M059J (cell line): ENCODE measurements around the gene MREG. TPM values are rescaled to one million over a fixed set of nuclear protein-coding genes. Genes with fewer than 3 reads are reported as not detected.

Experiments
- DNase-seq: peaks from one replicate; pipeline ENCODE4 v3.0.0-alpha.2; 2012; ENCODE audit warnings: low read depth
- total RNA-seq: library from RNA; depleted of rRNA; stranded (reverse); fragments of >200 nt; shearing (Covaris generic); gene quantifications from 2 replicates; pipeline ENCODE4 v1.2.3, GENCODE V29; 2014

Gene MREG
- total RNA-seq, 1 experiment from 2014 or later: 3.6 TPM

- DNase-seq: no peak
These were observed 93.6 kb downstream of the MREG start for GRCh38 chr2:215919624-215920243.

GRCh38 chr2:215918901-215919599 is 94.3 kb downstream of the MREG start:
- DNase-seq: no peak

- peak; percentile 94 for DNase-seq
These were observed 95.3 kb downstream of the MREG start for GRCh38 chr2:215917953-215918620.

DNA sequence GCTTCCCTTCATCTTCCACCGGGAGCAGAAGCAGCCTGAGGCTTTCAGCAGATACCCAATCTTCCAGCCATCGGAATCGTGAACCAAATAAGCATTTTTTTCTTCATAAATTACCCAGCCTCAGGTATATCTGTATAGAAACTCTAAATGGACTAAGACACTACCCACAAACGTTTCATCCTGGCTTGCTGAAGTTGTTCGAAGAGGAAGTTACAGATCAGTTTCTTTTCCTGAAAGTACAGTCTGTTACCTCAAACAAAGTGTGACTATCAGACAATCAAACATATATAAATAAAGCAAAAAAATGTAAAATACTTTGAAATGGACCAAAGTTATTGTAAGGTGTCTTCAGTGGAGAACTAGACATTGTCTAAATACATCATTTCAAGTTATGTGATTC is 97.9 kb downstream of the MREG start:
- DNase-seq: no peak

- DNase-seq: no peak
These were observed 98.6 kb downstream of the MREG start for GRCh38 chr2:215914777-215915165.

GRCh38 chr2:215914054-215914776 is 99.1 kb downstream of the MREG start:
- no peak for DNase-seq

- DNase-seq: no peak
These were observed 101.0 kb downstream of the MREG start for GRCh38 chr2:215912299-215912842.

GRCh38 chr2:215911301-215912085 is 101.9 kb downstream of the MREG start:
- no peak for DNase-seq

DNA sequence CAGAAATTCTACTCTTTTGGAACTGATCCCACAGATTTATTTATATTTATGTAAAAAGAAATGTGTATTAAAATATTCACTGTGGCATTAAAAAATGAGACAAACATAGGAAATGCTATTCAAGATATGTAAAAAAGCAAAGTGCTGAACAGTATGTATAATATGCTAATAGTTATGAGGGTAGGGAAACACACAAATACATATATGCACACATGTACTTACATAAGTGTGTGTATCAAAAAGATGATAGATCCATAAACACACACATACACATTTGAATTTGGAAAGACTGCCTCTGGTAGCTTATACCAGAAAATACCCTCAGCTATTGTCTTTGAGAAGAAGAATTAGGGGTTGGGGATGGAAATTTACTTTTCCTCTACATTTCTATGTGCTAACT is 103.2 kb downstream of the MREG start:
- DNase-seq: no peak

DNA sequence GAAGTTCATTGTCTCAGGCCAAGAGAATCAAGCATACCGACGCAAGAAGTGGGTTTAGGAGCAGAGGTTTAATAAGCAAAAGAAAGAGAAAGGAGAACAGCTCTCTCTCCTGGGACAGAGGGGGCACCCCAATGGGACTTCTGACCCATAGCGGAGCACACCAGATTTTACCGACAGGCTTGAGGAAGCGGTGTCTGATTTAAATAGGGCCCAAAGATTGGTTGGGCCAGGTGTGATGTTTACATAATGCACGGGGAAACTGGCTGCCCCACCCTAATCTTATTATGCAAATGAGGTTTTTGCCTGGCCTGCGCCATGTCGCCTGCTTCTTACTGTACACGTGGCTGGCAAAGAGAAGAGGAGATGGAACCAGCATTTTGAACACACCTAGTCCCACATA is 106.2 kb downstream of the MREG start:
- no peak for DNase-seq

GRCh38 chr2:215906458-215906857 is 106.9 kb downstream of the MREG start:
- no peak for DNase-seq

- DNase-seq: no peak
These were observed 107.7 kb downstream of the MREG start for GRCh38 chr2:215905691-215906090.

DNA sequence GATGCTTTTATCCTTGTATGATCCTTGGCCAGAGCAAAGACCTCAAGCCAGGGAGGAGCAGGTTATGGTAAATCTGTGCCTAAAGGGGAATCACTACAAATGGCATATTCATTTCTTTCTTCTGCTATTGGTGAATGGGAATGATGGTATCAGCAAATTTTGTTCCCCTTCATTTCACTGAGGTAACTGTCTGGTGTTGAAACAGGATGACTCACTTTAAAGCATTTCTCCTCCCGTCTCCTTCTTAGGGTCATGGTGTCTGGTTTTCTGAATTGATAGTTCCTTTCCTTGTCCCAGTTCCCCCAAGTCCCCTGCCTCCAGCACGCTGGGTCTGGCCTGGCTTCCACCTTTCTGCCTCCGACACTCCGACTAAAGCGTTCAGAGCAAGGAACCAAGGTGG is 109.2 kb downstream of the MREG start:
- peak; percentile 67 for DNase-seq

- DNase-seq: no peak
These were observed 110.1 kb downstream of the MREG start for GRCh38 chr2:215903203-215903602.

GRCh38 chr2:215901796-215902195 is 111.6 kb downstream of the MREG start:
- DNase-seq: peak; percentile 27

DNA sequence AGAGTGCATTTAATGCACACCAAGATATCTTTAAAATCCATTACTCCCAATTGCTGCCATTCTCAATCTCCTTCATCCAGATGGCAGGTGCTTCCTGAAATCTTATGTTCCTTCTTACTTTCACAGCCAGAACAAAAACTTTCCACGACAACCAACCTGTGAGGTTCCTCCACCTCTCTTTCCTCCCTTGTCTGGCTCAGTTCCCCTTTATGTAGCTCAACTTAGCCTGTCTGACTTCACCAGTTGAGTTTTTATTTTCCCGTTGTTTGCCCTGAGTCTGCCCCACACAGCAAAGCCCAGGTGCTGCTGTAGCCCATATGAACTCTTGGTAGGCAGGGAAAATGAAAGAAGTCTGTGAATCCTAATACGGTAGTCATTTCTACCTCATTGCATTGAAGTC is 112.5 kb downstream of the MREG start:
- no peak for DNase-seq

- peak; percentile 68 for DNase-seq
These were observed 113.1 kb downstream of the MREG start for GRCh38 chr2:215900203-215900611.

DNA sequence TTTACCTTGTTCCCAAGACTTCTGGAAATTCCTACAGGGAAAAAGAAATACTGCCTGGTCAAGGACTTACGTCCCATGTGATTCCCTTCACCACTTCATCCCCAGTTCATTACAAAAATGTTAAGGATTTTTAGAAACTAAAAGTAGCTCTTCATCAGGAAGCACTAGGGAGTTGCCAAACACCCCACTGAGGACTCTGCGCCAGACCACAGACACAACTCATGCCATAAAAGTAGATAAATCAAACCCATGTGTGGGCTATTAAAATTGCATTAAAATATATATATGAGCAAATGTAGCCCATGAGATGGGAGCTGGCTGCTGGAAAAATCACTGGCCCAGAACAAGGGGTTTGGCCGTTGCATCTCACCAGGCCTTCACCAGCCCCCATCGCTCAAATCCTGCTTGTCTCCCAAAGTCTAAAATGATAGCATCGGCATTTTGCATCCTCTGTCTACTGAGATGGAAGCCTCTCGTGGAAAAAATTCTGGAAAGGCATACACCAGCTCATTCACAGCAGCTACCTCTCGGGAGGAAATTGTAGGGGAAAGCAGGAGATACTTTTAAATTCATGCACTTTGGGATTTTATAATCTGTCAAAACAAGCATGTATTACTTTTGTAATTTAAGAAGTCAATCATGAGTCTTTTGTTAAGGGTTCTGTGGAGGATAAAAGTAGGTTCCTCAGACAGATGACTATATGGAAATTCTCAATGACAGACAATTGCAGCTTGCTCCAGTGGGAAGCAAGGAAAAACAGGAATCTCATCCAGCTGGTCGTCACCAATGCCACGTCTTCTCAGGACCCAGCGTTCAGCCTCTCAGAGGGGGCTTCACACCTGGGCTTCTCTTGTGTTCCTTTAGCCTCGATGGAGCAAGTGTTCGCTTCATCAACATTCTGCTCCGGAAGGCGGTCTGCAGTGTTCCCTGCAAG is 113.9 kb downstream of the MREG start:
- no peak for DNase-seq

DNA sequence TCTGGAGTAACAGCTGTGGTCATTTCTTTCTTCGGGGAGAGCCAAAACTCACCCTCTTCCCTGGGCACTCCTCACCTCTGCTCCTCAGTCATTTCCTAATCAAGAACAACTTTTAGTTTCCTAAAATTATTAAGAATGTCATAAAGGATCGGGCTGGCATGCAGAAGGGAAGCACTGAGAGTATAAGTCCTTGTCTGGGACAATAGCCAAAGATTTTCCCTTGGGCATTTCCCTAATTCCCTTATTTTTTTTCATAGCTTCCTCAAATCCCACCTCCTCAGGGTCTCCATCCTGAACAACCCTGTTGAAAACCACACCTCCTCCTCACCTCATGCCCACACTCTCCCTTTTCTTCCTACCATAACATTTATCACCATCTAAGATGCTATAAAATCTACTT is 115.0 kb downstream of the MREG start:
- DNase-seq: no peak

DNA sequence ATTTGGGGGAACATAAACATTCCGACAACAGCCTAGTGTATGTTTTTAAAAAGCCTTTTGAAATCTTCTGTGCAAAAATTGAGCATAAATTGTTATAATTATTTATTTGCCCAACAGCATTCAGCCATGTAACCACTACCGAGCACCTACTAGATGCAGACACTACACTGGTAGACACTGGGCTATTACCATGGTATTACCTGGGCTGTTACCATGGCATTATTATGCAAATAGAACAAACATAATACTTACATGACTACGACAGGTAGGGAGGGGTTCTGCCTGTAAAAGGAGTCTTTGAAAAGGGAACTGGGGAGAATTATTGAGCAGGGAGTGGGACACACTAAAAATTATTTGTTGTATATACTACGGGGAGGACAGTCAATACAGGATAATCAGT is 116.4 kb downstream of the MREG start:
- no peak for DNase-seq
